Peyer's patch (tissue), 4 donors: ENCODE results near the gene ANKRD22.

Source experiments
- CTCF ChIP-seq, 6 experiments: fragments of 450-650 bp in 4 of 6; fragments of 200-600 bp in 2 of 6; sonication (generic) in 1 of 6; IDR thresholded peaks; one replicate each; pipeline ENCODE4 v1.5.1; 2017 to 2019; ENCODE audit warnings: antibody characterized with exemption in 6 of 6, mild to moderate bottlenecking in 3 of 6, moderate library complexity in 1 of 6
- POLR2A ChIP-seq, 2 donors: fragments of 450-650 bp; IDR thresholded peaks; one replicate each; pipeline ENCODE4 v1.5.1; 2017; ENCODE audit warnings: antibody characterized with exemption in 2 of 2, mild to moderate bottlenecking in 2 of 2, moderate library complexity in 2 of 2

- TF ChIP-seq CTCF (IDR thresholded peaks at IDR 0.05): no peak
- TF ChIP-seq POLR2A (IDR thresholded peaks at IDR 0.05): no peak
Measured at GRCh38 chr10:88828310-88828709, 23.3 kb downstream of the ANKRD22 start.
